NCI-H128 (cell line): ENCODE measurements around the gene HSPA1A.
A peak's percentile ranks its signal among the peaks of the same experiment; 100 is the strongest.
"Not testable (repeated sequence)": the region's sequence is repeated elsewhere in the genome, so short reads cannot be mapped to it uniquely, and the experiment has no call there.

Experiments
- DNase-seq: peaks from one replicate; lab custom pipeline; 2025; ENCODE audit not compliant: unreplicated experiment; lab: John Stamatoyannopoulos, UW

Gene HSPA1A

GRCh38 chr6:31781244-31782125 lies 33.9 kb upstream of the HSPA1A start:
- no peak for DNase-seq

- no peak for DNase-seq
These were observed 33.1 kb upstream of the HSPA1A start for GRCh38 chr6:31782126-31782855.

- no peak for DNase-seq
These were observed 31.0 kb upstream of the HSPA1A start for GRCh38 chr6:31784098-31784925.

- DNase-seq = no peak
These were observed 29.9 kb upstream of the HSPA1A start for GRCh38 chr6:31785475-31785874.

- DNase-seq = peak; percentile 25
These were observed 23.8 kb upstream of the HSPA1A start for GRCh38 chr6:31791324-31792089.

GRCh38 chr6:31792090-31792374 lies 23.3 kb upstream of the HSPA1A start:
- no peak for DNase-seq

- no peak for DNase-seq
These were observed 22.6 kb upstream of the HSPA1A start for GRCh38 chr6:31792761-31793171.

- not testable (repeated sequence) for DNase-seq
These were observed 21.5 kb upstream of the HSPA1A start for GRCh38 chr6:31793927-31794245.

GRCh38 chr6:31794294-31794865 lies 21.0 kb upstream of the HSPA1A start:
- DNase-seq = no peak

- no peak for DNase-seq
These were observed 20.3 kb upstream of the HSPA1A start for GRCh38 chr6:31794866-31795615.

- DNase-seq = peak; percentile 79
These were observed 19.6 kb upstream of the HSPA1A start, which contains the start of gene VARS1 for GRCh38 chr6:31795616-31796298. Gene VARS1, minus strand, starts transcription at chr6:31795752. Its CDS starts 535 bp downstream, at chr6:31795217.

- no peak for DNase-seq
These were observed 18.4 kb upstream of the HSPA1A start for GRCh38 chr6:31796993-31797385.

- no peak for DNase-seq
These were observed 17.8 kb upstream of the HSPA1A start for GRCh38 chr6:31797588-31797987.

- no peak for DNase-seq
These were observed 15.6 kb upstream of the HSPA1A start for GRCh38 chr6:31799781-31800180.

- DNase-seq = not testable (repeated sequence)
These were observed 14.1 kb upstream of the HSPA1A start for GRCh38 chr6:31801031-31801927.

GRCh38 chr6:31805939-31806469 lies 9.3 kb upstream of the HSPA1A start:
- no peak for DNase-seq

- DNase-seq = peak; percentile 87
These were observed 8.7 kb upstream of the HSPA1A start, which contains the start of gene LSM2 for GRCh38 chr6:31806470-31807272. Gene LSM2, minus strand, starts transcription at chr6:31806966. Its CDS starts 209 bp downstream, at chr6:31806757.
